ENCODE measurements around the gene NOC2L.

DNA sequence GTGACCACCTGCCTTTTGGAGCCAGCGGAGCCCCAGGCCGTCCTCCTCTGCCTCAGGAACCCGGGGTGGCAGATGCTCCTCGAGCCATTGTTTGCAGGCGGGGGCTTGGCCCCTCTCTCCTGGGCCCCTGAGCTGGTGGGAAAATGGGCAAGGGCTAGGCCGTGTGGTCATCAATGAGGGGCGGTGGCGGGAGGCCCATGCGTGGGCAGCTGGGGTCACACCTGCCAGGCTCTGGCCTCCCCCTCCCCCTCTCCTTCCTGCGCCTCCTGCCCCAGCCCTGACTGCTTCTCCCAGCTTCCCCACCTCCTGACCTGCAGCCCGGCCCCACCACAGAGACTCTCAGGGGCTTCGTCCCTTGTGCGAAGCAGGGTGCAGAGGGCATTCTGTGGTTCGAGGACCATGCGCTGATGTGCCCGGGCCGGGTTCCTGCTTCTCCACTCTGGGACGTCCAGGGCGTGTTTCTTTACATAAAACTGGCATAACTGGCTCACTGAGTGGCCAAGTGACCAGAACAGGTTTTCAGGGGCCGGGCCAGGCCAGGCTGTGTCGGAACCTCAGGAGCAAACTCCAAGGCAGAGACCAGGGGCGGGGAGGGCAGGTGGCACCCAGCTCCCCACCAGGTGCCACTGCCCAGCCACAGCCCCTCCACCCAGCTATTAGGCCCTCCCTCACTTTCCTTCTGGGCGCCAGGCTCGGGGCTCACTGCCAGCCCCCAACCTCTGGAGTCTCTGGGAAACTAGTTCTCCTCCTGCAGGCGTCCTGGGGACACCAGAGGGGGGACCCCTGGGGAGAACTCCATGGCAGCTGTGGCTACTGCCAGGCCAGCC, 26.1 kb downstream of the NOC2L start:
- TF ChIP-seq CTCF (conservative IDR thresholded peaks at IDR 0.05; ENCODE audit: low read depth, low read length) (no peak), EZH2 (IDR thresholded peaks at IDR 0.05; ENCODE audit: borderline replicate concordance, low read depth, low read length, poor library complexity, severe bottlenecking) (no peak)
